ENCODE results near the gene PLD6. TPM values are rescaled to one million over a fixed set of nuclear protein-coding genes. Genes with fewer than 3 reads are reported as not detected.

The PLD6 gene
- total RNA-seq, 1 donor from 2014 or later, result 12.9 TPM

GRCh38 chr17:17229416-17230384, 23.6 kb upstream of the PLD6 start:
- ATAC-seq (no peak), DNase-seq (ENCODE audit: missing footprints) (no peak)
- intact Hi-C loops (cut with DNase I), result loop anchor here (2.0 kb wide), 1 partner anchor 25 kb away; no protein-coding TSS in a partner anchor

GRCh38 chr17:17228521-17229279, 22.6 kb upstream of the PLD6 start:
- peak; percentile 38 for ATAC-seq
- intact Hi-C loops (cut with DNase I), result loop anchor here (2.0 kb wide), 1 partner anchor 24 kb away; no protein-coding TSS in a partner anchor
- no peak for DNase-seq (ENCODE audit: missing footprints)

- intact Hi-C loops (cut with DNase I), result loop anchor here (2.0 kb wide), 1 partner anchor 23 kb away; no protein-coding TSS in a partner anchor
- peak; percentile 86 for ATAC-seq
- no peak for DNase-seq (ENCODE audit: missing footprints)
Measured at GRCh38 chr17:17227608-17228520, 21.7 kb upstream of the PLD6 start.

- ATAC-seq, result no peak
- no peak for DNase-seq (ENCODE audit: missing footprints)
- intact Hi-C loops (cut with DNase I), result no loop called here
Measured at GRCh38 chr17:17226451-17227265, 20.5 kb upstream of the PLD6 start.

GRCh38 chr17:17225901-17226300, 19.8 kb upstream of the PLD6 start:
- intact Hi-C loops (cut with DNase I), result no loop called here
- no peak for ATAC-seq
- no peak for DNase-seq (ENCODE audit: missing footprints)

- DNase-seq (ENCODE audit: missing footprints) (no peak), ATAC-seq (no peak)
- intact Hi-C loops (cut with DNase I), result no loop called here
Measured at GRCh38 chr17:17224137-17224536, 18.0 kb upstream of the PLD6 start.

- intact Hi-C loops (cut with DNase I), result no loop called here
- ATAC-seq (no peak), DNase-seq (ENCODE audit: missing footprints) (no peak)
Measured at GRCh38 chr17:17223736-17224135, 17.6 kb upstream of the PLD6 start.

- intact Hi-C loops (cut with DNase I), result no loop called here
- DNase-seq (ENCODE audit: missing footprints), result no peak
- no peak for ATAC-seq
Measured at GRCh38 chr17:17221329-17221728, 15.2 kb upstream of the PLD6 start.

- DNase-seq (ENCODE audit: missing footprints), result no peak
- no peak for ATAC-seq
- intact Hi-C loops (cut with DNase I), result no loop called here
Measured at GRCh38 chr17:17220529-17220928, 14.4 kb upstream of the PLD6 start.

GRCh38 chr17:17217995-17218394, 11.9 kb upstream of the PLD6 start:
- ATAC-seq, result no peak
- DNase-seq (ENCODE audit: missing footprints), result no peak
- intact Hi-C loops (cut with DNase I), result no loop called here

- DNase-seq (ENCODE audit: missing footprints) (no peak), ATAC-seq (no peak)
- intact Hi-C loops (cut with DNase I), result no loop called here
Measured at GRCh38 chr17:17216776-17217175, 10.6 kb upstream of the PLD6 start.

GRCh38 chr17:17216236-17216635, 10.1 kb upstream of the PLD6 start:
- ATAC-seq, result no peak
- no peak for DNase-seq (ENCODE audit: missing footprints)

GRCh38 chr17:17215575-17215974, 9.4 kb upstream of the PLD6 start:
- no peak for DNase-seq (ENCODE audit: missing footprints)
- ATAC-seq, result no peak
- intact Hi-C loops (cut with DNase I), result no loop called here

More at GRCh38 chr17:17216236-17216635, 10.1 kb upstream of the PLD6 start:
- intact Hi-C loops (cut with DNase I), result no loop called here

- ATAC-seq (no peak), DNase-seq (ENCODE audit: missing footprints) (no peak)
- intact Hi-C loops (cut with DNase I), result no loop called here
Measured at GRCh38 chr17:17214646-17215436, 8.7 kb upstream of the PLD6 start.

- ATAC-seq, result peak; percentile 38
- intact Hi-C loops (cut with DNase I), result no loop called here
- DNase-seq (ENCODE audit: missing footprints), result no peak
Measured at GRCh38 chr17:17213775-17214174, 7.6 kb upstream of the PLD6 start.

GRCh38 chr17:17207998-17208397, 1.9 kb upstream of the PLD6 start:
- intact Hi-C loops (cut with DNase I), result no loop called here
- no peak for DNase-seq (ENCODE audit: missing footprints)

GRCh38 chr17:17206913-17207335, 791 bp upstream of the PLD6 start:
- ATAC-seq (no peak), DNase-seq (ENCODE audit: missing footprints) (no peak)
- intact Hi-C loops (cut with DNase I), result no loop called here

More at GRCh38 chr17:17207998-17208397, 1.9 kb upstream of the PLD6 start:
- no peak for ATAC-seq

Measured in Right ventricle myocardium inferior (tissue), 1 donor.